Endothelial cell of umbilical vein (primary cell): ENCODE measurements around the gene MED25. TPM values are rescaled to one million over a fixed set of nuclear protein-coding genes. Genes with fewer than 3 reads are reported as not detected.

ENCODE experiments used
- BruUV-seq: library from RNA; stranded (reverse); fragments of 400-500 nt; replicated peaks from 2 replicates; lab custom pipeline; 2021; lab: Mats Ljungman, UMichigan
- CTCF ChIA-PET: fragments of 300-600, 350-600 bp; sonication (Branson Sonifier 250); formaldehyde crosslinking; loops from one replicate; lab custom pipeline; 2021; ENCODE audit warnings: antibody characterized with exemption, inconsistent platforms; lab: Charles Lee
- POLR2A ChIA-PET: fragments of 300-600, 350-600 bp; sonication (Branson Sonifier 250); formaldehyde crosslinking; loops from one replicate; lab custom pipeline; 2021; ENCODE audit warnings: antibody characterized with exemption, inconsistent platforms; lab: Charles Lee
- DNase-seq: peaks from one replicate; pipeline ENCODE4 v3.0.0-alpha.2; 2011; ENCODE audit warnings: low read depth, low spot score
- FAIRE-seq: peaks from 2 replicates; lab custom pipeline; 2011; peaks lifted over from hg19 to GRCh38; lab: Jason Lieb, UNC
- H2AFZ ChIP-seq: 2 replicates; pipeline ENCODE4 v1.6.0; 2012; ENCODE audit warnings: low read depth, low read length, control low read depth, inconsistent platforms
- H3K27ac ChIP-seq: 2 replicates; pipeline ENCODE4 v1.5.1; 2011; ENCODE audit warnings: low read depth, mild to moderate bottlenecking, control low read depth, low read length, moderate library complexity; ENCODE audit not compliant: insufficient read depth
- H3K27me3 ChIP-seq, 2 experiments: 2 replicates each; pipeline versions ENCODE4 v1.6.0 to v1.6.1; 2011; ENCODE audit warnings: low read length in 2 of 2, mixed read lengths in 1 of 2; ENCODE audit not compliant: control insufficient read depth in 2 of 2, insufficient read depth in 2 of 2
- H3K36me3 ChIP-seq, 2 experiments: 2 replicates in 1 of 2; 3 replicates in 1 of 2; pipeline ENCODE4 v1.5.1; 2011; ENCODE audit warnings: low read length in 2 of 2, mild to moderate bottlenecking in 1 of 2, moderate library complexity in 1 of 2; ENCODE audit not compliant: control insufficient read depth in 2 of 2, insufficient read depth in 2 of 2; ENCODE audit errors: extremely low read depth in 1 of 2
- H3K4me1 ChIP-seq: 3 replicates; pipeline ENCODE4 v1.5.1; 2011; ENCODE audit warnings: mild to moderate bottlenecking, low read length; ENCODE audit not compliant: control insufficient read depth, insufficient read depth; ENCODE audit errors: extremely low read depth
- H3K4me2 ChIP-seq: 2 replicates; pipeline ENCODE4 v1.6.1; 2011; ENCODE audit warnings: low read length, control low read depth, mixed read lengths; ENCODE audit not compliant: insufficient read depth
- H3K4me3 ChIP-seq, 3 experiments: fragments of 200-600 bp in 1 of 3; sonication (generic), shearing (Covaris generic) in 1 of 3; replicated peaks in 1 of 3; 2 replicates each; pipeline ENCODE4 v1.5.1; 2011 to 2016; ENCODE audit warnings: control low read depth in 3 of 3, low read length in 3 of 3, mild to moderate bottlenecking in 2 of 3, inconsistent platforms in 1 of 3, low read depth in 1 of 3, moderate library complexity in 1 of 3; ENCODE audit not compliant: insufficient read depth in 1 of 3
- H3K79me2 ChIP-seq: 2 replicates; pipeline ENCODE4 v1.6.0; 2012; ENCODE audit warnings: low read length, inconsistent platforms; ENCODE audit not compliant: control insufficient read depth, insufficient read depth
- H3K9ac ChIP-seq: replicated peaks from 2 replicates; pipeline ENCODE3; 2011; ENCODE audit warnings: low read length, control low read depth; ENCODE audit not compliant: insufficient read depth; ENCODE audit errors: extremely low read depth
- H3K9me1 ChIP-seq: replicated peaks from 3 replicates; pipeline ENCODE4 v1.6.0; 2011; ENCODE audit warnings: mild to moderate bottlenecking, low read length; ENCODE audit not compliant: control insufficient read depth, insufficient read depth; ENCODE audit errors: extremely low read depth
- H3K9me3 ChIP-seq: replicated peaks from 2 replicates; pipeline ENCODE4 v1.5.1; 2012; ENCODE audit warnings: low read length, inconsistent platforms; ENCODE audit not compliant: control insufficient read depth, insufficient read depth
- H4K20me1 ChIP-seq: replicated peaks from 2 replicates; pipeline ENCODE3; 2011; ENCODE audit warnings: mild to moderate bottlenecking, low read length; ENCODE audit not compliant: control insufficient read depth, insufficient read depth; ENCODE audit errors: extremely low read depth
- CTCF ChIP-seq, 2 donors: IDR thresholded peaks; 1 replicate in 1 of 2; 2 replicates in 1 of 2; pipeline ENCODE4 v1.5.1; 2011; ENCODE audit warnings: low read length in 2 of 2, mild to moderate bottlenecking in 2 of 2, moderate library complexity in 2 of 2, control low read depth in 1 of 2, inconsistent platforms in 1 of 2, low read depth in 1 of 2; ENCODE audit not compliant: insufficient read depth in 1 of 2; ENCODE audit errors: extremely low read depth in 1 of 2
- GATA2 ChIP-seq: IDR thresholded peaks from 2 replicates; pipeline ENCODE4 v1.7.0; 2011; ENCODE audit warnings: low read depth, mild to moderate bottlenecking, moderate library complexity, mixed read lengths, low read length; ENCODE audit not compliant: insufficient read length, insufficient read depth
- JUN ChIP-seq: IDR thresholded peaks from 2 replicates; pipeline ENCODE4 v1.6.1; 2011; ENCODE audit warnings: borderline replicate concordance, low read depth; ENCODE audit not compliant: insufficient read length, insufficient read depth
- MYC ChIP-seq: IDR thresholded peaks from one replicate; pipeline ENCODE4 v1.6.1; 2011; ENCODE audit warnings: mild to moderate bottlenecking, low read depth, low read length
- POLR2A ChIP-seq: IDR thresholded peaks from 2 replicates; pipeline ENCODE4 v1.6.1; 2012; ENCODE audit warnings: low read depth, mild to moderate bottlenecking, control low read depth, low read length
- POLR2AphosphoS5 ChIP-seq: IDR thresholded peaks from 2 replicates; pipeline ENCODE4 v1.6.1; 2012; ENCODE audit warnings: low read depth, mild to moderate bottlenecking, control low read depth, low read length, moderate library complexity; ENCODE audit not compliant: insufficient read depth
- dilution Hi-C: fragments of 300-500 bp; cut with MboI; formaldehyde crosslinking; loops from one replicate; pipeline ENCODE4 v1.15.0; 2019; ENCODE audit warnings: low sequenced_read_pairs; ENCODE audit not compliant: extremely low pct_ligation_motif_present
- intact Hi-C: fragments of 100-400 bp; cut with micrococcal nuclease; formaldehyde crosslinking; loops from one replicate; pipeline ENCODE4 v1.10.0; 2022
- polyA plus RNA-seq, 4 experiments: library from polyadenylated mRNA; depleted of rRNA in 3 of 4; stranded (reverse) in 3 of 4; unstranded in 1 of 4; fragments of >200 nt; gene quantifications; 2 replicates each; pipeline versions ENCODE4 v1.2.1 to v1.2.3, GENCODE V29; 2011 to 2012; ENCODE audit warnings: missing spikeins in 1 of 4
- total RNA-seq: library from RNA; stranded (reverse); gene quantifications from 2 replicates; pipeline ENCODE4 v1.2.3, GENCODE V29; 2021

Gene MED25
- total and polyA plus RNA-seq, 2 donors (not counting 3 experiments of a cell fraction or from before 2014, with no cell fraction given), result 31.7 to 62.9 TPM

- ChIA-PET POLR2A (no interaction called here), CTCF (interaction anchor here (1.2 kb wide), 1 partner anchor 36 kb away, joined by 3 read pairs; no protein-coding TSS in a partner anchor)
- intact Hi-C loops (no loop called here), dilution Hi-C loops (no loop called here)
- Histone ChIP-seq H3K4me1 (peaks cover 8% of the 10 kb centered on the region), H3K4me3 (no peak overlapping the region), H3K9ac (no peak overlapping the region), H3K27ac (no peak overlapping the region), H3K79me2 (no peaks in the 10 kb centered on the region), H3K4me2 (no peak overlapping the region), H3K27me3 (no peaks in the 10 kb centered on the region), H3K9me1 (no peaks in the 10 kb centered on the region), H4K20me1 (no peaks in the 10 kb centered on the region), H3K36me3 (peaks cover 11 to 67% of the 10 kb centered on the region in 2 experiments), H2AFZ (no peak overlapping the region), H3K9me3 (no peaks in the 10 kb centered on the region)
- TF ChIP-seq POLR2A, result no peak
- TF ChIP-seq GATA2, result no peak
- no peak for TF ChIP-seq CTCF (IDR thresholded peaks at IDR 0.05; ENCODE audit: extremely low read depth in 1 of 2, insufficient read depth in 1 of 2, low read depth in 1 of 2, low read length in 2 of 2)
- TF ChIP-seq POLR2AphosphoS5, result no peak
- BruUV-seq, result no TSS peak
- FAIRE-seq (no peak), DNase-seq (no peak)
These were observed 15.5 kb downstream of the MED25 start for GRCh38 chr19:49833599-49833998.

GRCh38 chr19:49835562-49835961 lies 17.5 kb downstream of the MED25 start:
- H3K4me1 ChIP-seq, result peaks cover 8% of the 10 kb centered on the region
- no peaks in the 10 kb centered on the region for H3K79me2 ChIP-seq
- H4K20me1 ChIP-seq, result no peaks in the 10 kb centered on the region
- no peak overlapping the region for H2AFZ ChIP-seq
- no peak overlapping the region for H3K27ac ChIP-seq
- FAIRE-seq (no peak), DNase-seq (no peak)
- TF ChIP-seq GATA2, result no peak
- TF ChIP-seq JUN, result no peak
- no peak for TF ChIP-seq MYC
- no peak for TF ChIP-seq POLR2A
- H3K9ac ChIP-seq, result no peak overlapping the region
- CTCF ChIA-PET, result interaction anchor here (1.2 kb wide), 1 partner anchor 15 kb away, joined by 3 read pairs; the partner anchor contains the start of gene PTOV1
- H3K9me1 ChIP-seq, result no peaks in the 10 kb centered on the region
- POLR2A ChIA-PET, result no interaction called here
- no peak overlapping the region for H3K4me2 ChIP-seq
- intact Hi-C loops, result no loop called here
- dilution Hi-C loops, result no loop called here
- peaks cover 13 to 56% of the 10 kb centered on the region in 2 experiments for H3K36me3 ChIP-seq
- H3K4me3 ChIP-seq, result no peak overlapping the region
- no peaks in the 10 kb centered on the region for H3K27me3 ChIP-seq
- H3K9me3 ChIP-seq, result no peaks in the 10 kb centered on the region
- BruUV-seq, result TSS peak; percentile 10
